ENCODE results near the gene RBBP5.

GRCh38 chr1:205052690-205053089, 69.1 kb downstream of the RBBP5 start:
- TF ChIP-seq CTCF (IDR thresholded peaks at IDR 0.05) (no peak), POLR2A (IDR thresholded peaks at IDR 0.05) (no peak)
